Esophagus (tissue), 2 donors: ENCODE measurements around the gene NCAN. TPM values are rescaled to one million over a fixed set of nuclear protein-coding genes. Genes with fewer than 3 reads are reported as not detected.

Experiments
- H3K27ac ChIP-seq, 2 donors: one replicate each; pipeline ENCODE4 v1.5.1; 2013; ENCODE audit warnings: low read depth in 2 of 2, mild to moderate bottlenecking in 2 of 2, inconsistent platforms in 1 of 2, low read length in 1 of 2, moderate library complexity in 1 of 2
- H3K27me3 ChIP-seq, 2 donors: one replicate each; pipeline ENCODE4 v1.6.1; 2013; ENCODE audit warnings: low read length in 2 of 2, control low read depth in 1 of 2, mild to moderate bottlenecking in 1 of 2; ENCODE audit not compliant: insufficient read depth in 2 of 2, control insufficient read depth in 1 of 2
- H3K36me3 ChIP-seq, 2 donors: one replicate each; pipeline ENCODE4 v1.6.1; 2013; ENCODE audit warnings: low read length in 1 of 2; ENCODE audit not compliant: control insufficient read depth in 2 of 2, insufficient read depth in 2 of 2
- H3K4me1 ChIP-seq, 2 donors: one replicate each; pipeline ENCODE4 v1.6.1; 2013; ENCODE audit warnings: low read length in 1 of 2; ENCODE audit not compliant: control insufficient read depth in 2 of 2, insufficient read depth in 2 of 2
- H3K4me3 ChIP-seq, 2 donors: one replicate each; pipeline ENCODE4 v1.5.1; 2013; ENCODE audit warnings: low read length in 2 of 2, mild to moderate bottlenecking in 2 of 2, low read depth in 1 of 2, moderate library complexity in 1 of 2
- H3K9me3 ChIP-seq, 2 donors: one replicate each; pipeline ENCODE4 v1.6.1; 2013; ENCODE audit warnings: mild to moderate bottlenecking in 2 of 2, low read depth in 1 of 2, low read length in 1 of 2, moderate library complexity in 1 of 2; ENCODE audit not compliant: control insufficient read depth in 2 of 2, insufficient read depth in 1 of 2
- WGBS, 2 donors: extraction: QIAGEN DNeasy Blood & Tissue Kit; methylation state at CpG; one replicate each; pipeline ENCODE4 v1.1.7; 2013; 5-methylcytosine and 5-hydroxymethylcytosine counted together
- polyA plus RNA-seq, 2 donors: library from polyadenylated mRNA; stranded (reverse); fragments of 200-250 nt; gene quantifications; one replicate each; pipeline ENCODE4 v1.2.3, GENCODE V29; 2013
- donor health status: healthy with polysubstance abuse.
- donor health status: Bipolar disorder and iron deficiency.

Gene NCAN
- polyA plus RNA-seq, 2 donors = 0.01 to 0.02 TPM

DNA sequence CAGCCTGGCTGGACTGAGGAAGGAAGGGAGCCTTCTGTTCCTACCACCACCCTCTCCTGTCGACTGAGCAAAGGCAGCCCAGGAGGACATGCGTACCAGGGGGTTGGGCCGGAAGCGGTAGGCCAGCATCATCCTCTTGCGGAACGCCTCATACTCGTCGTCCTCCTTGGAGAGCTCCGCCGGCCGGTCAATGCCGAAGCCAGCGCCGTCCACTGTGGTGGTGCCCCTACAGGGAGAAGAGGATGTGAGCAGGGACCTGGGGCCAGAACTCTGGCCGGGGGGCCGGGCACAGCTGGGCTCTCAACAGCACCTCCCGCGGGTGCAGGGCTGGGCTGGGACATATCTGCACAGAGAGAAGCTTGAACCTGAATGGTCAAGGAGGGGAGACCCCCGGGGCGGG is 65.1 kb downstream of the NCAN start:
- no peaks in the 10 kb centered on the region for H3K27me3 ChIP-seq
- peaks cover 38 to 65% of the 10 kb centered on the region in 2 donors for H3K36me3 ChIP-seq
- H3K4me1 ChIP-seq = peaks cover 0 to 2% of the 10 kb centered on the region in 2 donors
- H3K9me3 ChIP-seq = no peaks in the 10 kb centered on the region
- no peak overlapping the region for H3K27ac ChIP-seq
- 92 to 94% methylated on average over 18 to 20 of the region's 20 CpGs for WGBS, 2 donors
- no peak overlapping the region for H3K4me3 ChIP-seq

- Histone ChIP-seq H3K27ac (no peak overlapping the region), H3K4me1 (no peaks in the 10 kb centered on the region), H3K4me3 (no peak overlapping the region), H3K36me3 (peaks cover 38 to 65% of the 10 kb centered on the region in 2 donors), H3K9me3 (no peaks in the 10 kb centered on the region), H3K27me3 (no peaks in the 10 kb centered on the region)
- WGBS, 2 donors = 93 to 94% methylated on average over 7 of the region's 7 CpGs
These were observed 66.6 kb downstream of the NCAN start for GRCh38 chr19:19278315-19278714.

- 92 to 94% methylated on average over 19 of the region's 19 CpGs for WGBS, 2 donors
These were observed 67.4 kb downstream of the NCAN start for GRCh38 chr19:19279062-19279612.

DNA sequence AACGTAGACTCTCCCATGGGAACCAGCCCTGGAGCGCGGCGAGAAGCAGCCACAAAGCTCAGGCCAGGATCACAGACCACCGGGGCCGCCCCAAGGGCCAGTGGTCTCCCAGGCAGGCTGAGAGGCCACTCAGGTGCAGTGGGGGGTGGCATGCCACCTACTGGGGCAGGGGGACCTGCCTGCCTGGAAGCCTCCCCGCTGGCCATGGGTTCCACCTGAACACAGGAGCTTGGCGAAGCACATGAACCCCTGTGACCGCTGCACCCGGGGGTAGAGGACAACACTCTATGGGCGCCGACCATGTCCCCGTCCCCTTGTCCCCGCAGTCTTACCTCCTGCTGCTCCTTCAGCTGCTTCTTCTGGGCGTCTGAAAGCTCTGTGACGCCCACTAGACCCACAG is 68.1 kb downstream of the NCAN start:
- 96% methylated on average over 16 of the region's 16 CpGs for WGBS, 2 donors
- H3K27ac ChIP-seq = no peak overlapping the region
- no peak overlapping the region for H3K4me3 ChIP-seq
- no peaks in the 10 kb centered on the region for H3K27me3 ChIP-seq
- H3K9me3 ChIP-seq = no peaks in the 10 kb centered on the region
- no peaks in the 10 kb centered on the region for H3K4me1 ChIP-seq
- peaks cover 38 to 69% of the 10 kb centered on the region in 2 donors for H3K36me3 ChIP-seq

More at GRCh38 chr19:19279062-19279612, 67.4 kb downstream of the NCAN start:
- Histone ChIP-seq H3K4me1 (no peaks in the 10 kb centered on the region), H3K27me3 (no peaks in the 10 kb centered on the region), H3K9me3 (no peaks in the 10 kb centered on the region), H3K36me3 (peaks cover 38 to 69% of the 10 kb centered on the region in 2 donors), H3K4me3 (no peak overlapping the region), H3K27ac (no peak overlapping the region)

DNA sequence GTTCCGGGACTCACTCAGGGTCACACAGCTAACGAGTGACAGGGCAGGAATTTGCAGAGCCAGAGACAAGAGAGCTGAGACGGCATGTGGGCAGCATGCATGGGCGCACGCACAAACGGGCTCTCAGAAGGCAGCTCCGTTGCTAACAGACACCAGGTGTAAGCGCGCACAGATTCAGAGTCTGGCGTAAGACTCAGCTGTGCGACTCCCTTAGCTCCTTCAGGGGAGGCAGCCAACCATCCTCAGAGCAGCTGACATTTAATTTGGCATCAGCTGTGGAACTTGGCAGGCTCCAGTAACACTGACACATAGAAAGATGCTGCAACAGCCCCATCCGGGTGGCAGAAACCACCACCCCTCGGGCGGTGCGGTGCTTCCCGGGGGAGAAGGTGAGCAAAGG is 68.8 kb downstream of the NCAN start:
- Histone ChIP-seq H3K27me3 (no peaks in the 10 kb centered on the region), H3K9me3 (no peaks in the 10 kb centered on the region), H3K36me3 (peaks cover 40 to 62% of the 10 kb centered on the region in 2 donors), H3K4me3 (no peak overlapping the region), H3K27ac (no peak overlapping the region), H3K4me1 (no peaks in the 10 kb centered on the region)
- WGBS, 2 donors = 84 to 87% methylated on average over 16 of the region's 16 CpGs

GRCh38 chr19:19285686-19286085 is 73.9 kb downstream of the NCAN start:
- Histone ChIP-seq H3K4me3 (no peak overlapping the region), H3K4me1 (no peaks in the 10 kb centered on the region), H3K36me3 (peaks cover 15 to 23% of the 10 kb centered on the region in 2 donors), H3K27ac (no peak overlapping the region), H3K9me3 (no peaks in the 10 kb centered on the region), H3K27me3 (no peaks in the 10 kb centered on the region)
- WGBS, 2 donors = 94 to 97% methylated on average over 10 of the region's 10 CpGs

DNA sequence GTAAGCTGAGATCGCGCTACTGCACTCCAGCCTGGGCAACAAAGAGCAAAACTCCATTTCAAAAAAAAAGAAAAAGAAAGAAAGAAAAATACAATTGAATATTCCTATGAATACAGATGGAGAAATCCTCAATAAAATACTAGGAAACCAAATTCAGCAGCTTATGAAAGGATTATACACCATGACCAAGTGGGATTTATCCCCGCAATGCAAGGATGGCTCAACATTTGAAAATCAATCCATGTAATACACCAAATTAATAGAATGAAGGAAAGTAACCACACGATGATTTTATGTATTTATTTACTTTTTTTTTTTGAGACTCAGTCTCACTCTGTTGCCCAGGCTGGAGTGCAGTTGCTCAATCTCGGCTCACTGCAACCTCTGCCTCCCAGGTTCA is 80.8 kb downstream of the NCAN start:
- peaks cover 0 to 16% of the 10 kb centered on the region in 2 donors for H3K36me3 ChIP-seq
- WGBS, 2 donors = 98 to 99% methylated on average over 5 of the region's 5 CpGs
- no peak overlapping the region for H3K27ac ChIP-seq

DNA sequence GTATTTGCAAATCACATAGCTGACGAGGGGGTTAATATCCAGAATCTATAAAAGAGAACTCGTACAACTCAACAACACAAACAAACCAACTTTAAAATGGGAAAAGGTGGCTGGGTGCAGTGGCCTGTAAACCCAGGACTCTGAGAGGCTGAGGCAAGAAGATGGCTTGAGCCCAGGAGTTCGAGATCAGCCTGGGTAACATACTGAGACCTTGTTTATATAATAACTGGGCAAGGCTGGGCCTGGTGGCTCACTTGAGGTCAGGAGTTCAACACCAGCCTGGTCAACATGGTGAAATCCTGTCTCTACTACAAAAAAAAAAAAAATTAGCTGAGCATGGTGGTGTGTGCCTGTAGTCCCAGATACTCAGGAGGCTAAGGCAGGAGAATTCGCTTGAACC is 83.2 kb downstream of the NCAN start:
- Histone ChIP-seq H3K27me3 (no peaks in the 10 kb centered on the region), H3K4me1 (no peaks in the 10 kb centered on the region), H3K9me3 (no peaks in the 10 kb centered on the region), H3K27ac (no peak overlapping the region), H3K4me3 (no peak overlapping the region), H3K36me3 (peaks cover 0 to 16% of the 10 kb centered on the region in 2 donors)
- 88 to 89% methylated on average over 4 of the region's 4 CpGs for WGBS, 2 donors

More for the DNA sequence above, 80.8 kb downstream of the NCAN start:
- Histone ChIP-seq H3K4me3 (no peak overlapping the region), H3K4me1 (no peaks in the 10 kb centered on the region), H3K27me3 (no peaks in the 10 kb centered on the region), H3K9me3 (no peaks in the 10 kb centered on the region)

DNA sequence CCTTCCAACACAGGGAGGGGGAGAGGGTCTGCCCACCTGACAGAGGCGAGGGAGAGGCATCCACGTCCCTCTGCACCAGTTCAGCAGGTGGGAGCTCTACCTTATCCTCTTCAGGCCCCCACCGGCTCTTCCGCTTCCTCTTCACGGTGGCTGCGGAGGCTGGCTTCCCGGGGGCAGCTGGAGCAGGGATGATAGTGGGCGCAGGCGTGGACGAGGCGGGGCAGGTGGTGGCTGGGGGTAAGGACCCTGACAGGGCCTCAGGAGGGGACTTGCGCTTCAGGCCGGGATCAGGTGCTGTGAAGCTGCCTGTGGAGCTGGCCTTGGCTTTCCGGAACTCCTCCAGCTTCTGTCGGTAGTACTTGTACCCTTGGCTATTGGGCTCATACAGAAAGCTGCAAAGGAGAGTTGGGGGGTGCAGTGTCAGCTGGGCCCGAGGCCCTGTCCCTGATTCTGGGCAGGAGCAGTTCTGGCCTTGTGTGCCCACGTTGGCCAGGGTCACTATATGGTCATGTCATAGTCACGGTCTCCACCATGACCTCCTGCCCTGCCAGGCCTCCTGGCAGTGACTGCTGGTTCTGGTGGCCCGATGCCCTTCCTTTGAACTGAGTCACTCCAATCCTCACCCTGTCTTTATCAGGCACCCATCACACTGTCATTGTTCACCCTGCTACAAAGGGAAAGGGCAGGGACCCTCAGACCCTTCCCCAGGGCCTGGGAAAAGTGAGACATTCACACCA is 85.4 kb downstream of the NCAN start:
- Histone ChIP-seq H3K4me3 (no peak overlapping the region), H3K4me1 (no peaks in the 10 kb centered on the region), H3K27ac (no peak overlapping the region), H3K27me3 (no peaks in the 10 kb centered on the region), H3K9me3 (no peaks in the 10 kb centered on the region), H3K36me3 (peaks cover 9 to 30% of the 10 kb centered on the region in 2 donors)
- 90 to 92% methylated on average over 19 of the region's 19 CpGs for WGBS, 2 donors

- 63 to 64% methylated on average over 9 of the region's 9 CpGs for WGBS, 2 donors
- Histone ChIP-seq H3K4me1 (no peaks in the 10 kb centered on the region), H3K36me3 (peaks cover 10 to 35% of the 10 kb centered on the region in 2 donors)
These were observed 86.0 kb downstream of the NCAN start for GRCh38 chr19:19297759-19298158.

More at GRCh38 chr19:19297759-19298158, 86.0 kb downstream of the NCAN start:
- H3K27ac ChIP-seq = no peak overlapping the region
- H3K9me3 ChIP-seq = no peaks in the 10 kb centered on the region
- no peaks in the 10 kb centered on the region for H3K27me3 ChIP-seq
- no peak overlapping the region for H3K4me3 ChIP-seq
